ENCODE measurements around the gene RNF183.
"Not testable (repeated sequence)": the region's sequence is repeated elsewhere in the genome, so short reads cannot be mapped to it uniquely, and the experiment has no call there.

RNF183 gene

DNA sequence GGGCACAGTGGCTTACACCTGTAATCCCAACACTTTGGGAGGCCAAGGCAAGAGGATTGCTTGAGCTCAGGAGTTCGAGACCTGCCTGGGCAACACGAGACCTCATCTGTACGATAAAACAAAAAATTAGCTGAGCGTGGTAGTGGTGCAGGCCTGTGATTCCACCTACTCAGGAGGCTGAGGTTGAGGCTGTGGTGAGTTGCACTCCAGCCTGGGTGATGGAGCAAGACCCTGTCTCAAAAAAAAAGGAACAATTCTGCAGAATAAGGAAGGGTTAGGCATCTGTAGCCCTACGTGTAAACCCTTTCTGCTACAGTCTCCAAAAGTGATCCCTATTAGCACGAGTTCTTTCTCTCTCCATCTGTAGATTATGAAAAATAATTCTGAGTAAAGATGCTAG lies 47.7 kb downstream of the RNF183 start:
- H3K36me3 ChIP-seq (ENCODE audit: control insufficient read depth, insufficient read depth, low read length), result peaks cover 12% of the 10 kb centered on the region
- 94 to 95% methylated on average over 6 of the region's 6 CpGs for WGBS, 2 experiments
- no peak overlapping the region for H3K4me3 ChIP-seq (ENCODE audit: insufficient read depth, low read depth, low read length)

DNA sequence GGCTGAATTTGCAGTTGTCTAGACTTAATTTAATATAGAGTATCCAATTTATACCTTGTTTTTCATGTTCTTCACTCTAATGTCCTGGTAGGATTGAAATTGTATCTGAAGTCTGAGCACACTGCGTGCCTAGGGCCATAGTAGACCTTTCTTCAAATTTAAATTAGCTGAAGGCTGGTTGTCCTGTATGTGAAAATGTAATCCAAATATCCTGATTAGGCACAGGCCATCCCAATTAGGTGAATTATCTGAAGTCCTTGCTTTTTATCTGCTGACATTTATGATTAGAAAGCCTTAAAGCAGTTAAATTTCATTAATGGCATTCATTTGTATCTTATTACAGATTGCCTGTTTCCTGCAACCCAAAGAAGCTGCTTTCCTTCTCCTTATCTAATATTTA lies 48.2 kb downstream of the RNF183 start:
- Histone ChIP-seq H3K4me1 (ENCODE audit: control insufficient read depth, insufficient read depth, low read length) (no peaks in the 10 kb centered on the region), H3K27ac (ENCODE audit: insufficient read depth, low read depth, low read length, poor library complexity, severe bottlenecking) (no peak overlapping the region), H3K4me3 (ENCODE audit: insufficient read depth, low read depth, low read length) (no peak overlapping the region), H3K27me3 (ENCODE audit: control insufficient read depth, insufficient read depth, low read length, poor library complexity, severe bottlenecking) (no peaks in the 10 kb centered on the region), H3K9me3 (ENCODE audit: control insufficient read depth, low read length) (no peaks in the 10 kb centered on the region), H3K36me3 (ENCODE audit: control insufficient read depth, insufficient read depth, low read length) (peaks cover 8% of the 10 kb centered on the region)
- 93 to 95% methylated on average over 1 of the region's 1 CpG for WGBS, 2 experiments

More for the DNA sequence above, 47.7 kb downstream of the RNF183 start:
- Histone ChIP-seq H3K27me3 (ENCODE audit: control insufficient read depth, insufficient read depth, low read length, poor library complexity, severe bottlenecking) (no peaks in the 10 kb centered on the region), H3K27ac (ENCODE audit: insufficient read depth, low read depth, low read length, poor library complexity, severe bottlenecking) (no peak overlapping the region), H3K9me3 (ENCODE audit: control insufficient read depth, low read length) (no peaks in the 10 kb centered on the region), H3K4me1 (ENCODE audit: control insufficient read depth, insufficient read depth, low read length) (no peaks in the 10 kb centered on the region)

DNA sequence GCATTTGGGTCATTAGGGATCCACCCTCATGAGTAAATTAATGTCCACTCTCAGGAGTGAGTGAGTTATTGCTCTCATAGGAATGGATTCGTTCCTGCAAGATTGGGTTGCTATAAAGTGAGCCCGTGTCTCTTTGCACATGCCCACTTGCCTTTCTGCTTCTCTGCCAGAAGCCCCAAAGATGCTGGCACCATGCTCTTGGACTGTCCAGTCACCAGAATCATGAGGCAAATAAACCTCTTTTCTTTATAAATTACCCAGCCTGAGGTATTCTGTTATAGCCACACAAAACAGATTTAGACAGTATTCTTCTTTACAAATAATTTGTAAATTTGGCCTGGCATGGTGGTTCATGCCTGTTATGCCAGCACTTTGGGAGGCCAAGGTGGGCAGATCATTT lies 52.4 kb downstream of the RNF183 start:
- no peak overlapping the region for H3K4me3 ChIP-seq (ENCODE audit: insufficient read depth, low read depth, low read length)
- H3K9me3 ChIP-seq (ENCODE audit: control insufficient read depth, low read length), result no peaks in the 10 kb centered on the region
- no peak overlapping the region for H3K27ac ChIP-seq (ENCODE audit: insufficient read depth, low read depth, low read length, poor library complexity, severe bottlenecking)
- no peaks in the 10 kb centered on the region for H3K27me3 ChIP-seq (ENCODE audit: control insufficient read depth, insufficient read depth, low read length, poor library complexity, severe bottlenecking)
- no peaks in the 10 kb centered on the region for H3K36me3 ChIP-seq (ENCODE audit: control insufficient read depth, insufficient read depth, low read length)
- no peaks in the 10 kb centered on the region for H3K4me1 ChIP-seq (ENCODE audit: control insufficient read depth, insufficient read depth, low read length)
- 88 to 94% methylated on average over 2 of the region's 2 CpGs for WGBS, 2 experiments

DNA sequence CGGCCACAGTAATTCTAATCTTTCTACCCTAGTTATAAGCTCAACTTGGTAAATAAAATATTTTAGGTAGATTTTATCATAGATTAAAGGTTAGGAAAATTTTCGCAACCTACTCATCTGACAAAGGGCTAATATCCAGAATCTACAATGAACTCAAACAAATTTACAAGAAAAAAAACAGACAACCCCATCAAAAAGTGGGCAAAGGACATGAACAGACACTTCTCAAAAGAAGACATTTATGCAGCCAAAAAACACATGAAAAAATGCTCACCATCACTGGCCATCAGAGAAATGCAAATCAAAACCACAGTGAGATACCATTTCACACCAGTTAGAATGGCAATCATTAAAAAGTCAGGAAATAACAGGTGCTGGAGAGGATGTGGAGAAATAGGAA lies 53.5 kb downstream of the RNF183 start:
- WGBS, 2 experiments, result 83 to 100% methylated on average over 1 of the region's 2 CpGs
- not testable (repeated sequence) for H3K9me3 ChIP-seq (ENCODE audit: control insufficient read depth, low read length); H3K27ac ChIP-seq (ENCODE audit: insufficient read depth, low read depth, low read length, poor library complexity, severe bottlenecking)

GRCh38 chr9:113247640-113248039 lies 55.5 kb downstream of the RNF183 start:
- Histone ChIP-seq H3K27ac (ENCODE audit: insufficient read depth, low read depth, low read length, poor library complexity, severe bottlenecking) (no peak overlapping the region), H3K36me3 (ENCODE audit: control insufficient read depth, insufficient read depth, low read length) (no peaks in the 10 kb centered on the region), H3K9me3 (ENCODE audit: control insufficient read depth, low read length) (no peaks in the 10 kb centered on the region), H3K27me3 (ENCODE audit: control insufficient read depth, insufficient read depth, low read length, poor library complexity, severe bottlenecking) (no peaks in the 10 kb centered on the region), H3K4me3 (ENCODE audit: insufficient read depth, low read depth, low read length) (no peak overlapping the region), H3K4me1 (ENCODE audit: control insufficient read depth, insufficient read depth, low read length) (no peaks in the 10 kb centered on the region)

More for the DNA sequence above, 53.5 kb downstream of the RNF183 start:
- not testable (repeated sequence) for H3K27me3 ChIP-seq (ENCODE audit: control insufficient read depth, insufficient read depth, low read length, poor library complexity, severe bottlenecking); H3K4me1 ChIP-seq (ENCODE audit: control insufficient read depth, insufficient read depth, low read length); H3K36me3 ChIP-seq (ENCODE audit: control insufficient read depth, insufficient read depth, low read length); H3K4me3 ChIP-seq (ENCODE audit: insufficient read depth, low read depth, low read length)

All from ectodermal cell (in vitro differentiated cells).